BJ (cell line): ENCODE data around the gene IGSF21. TPM values are rescaled to one million over a fixed set of nuclear protein-coding genes. Genes with fewer than 3 reads are reported as not detected.

ENCODE experiments used
- CTCF ChIA-PET: fragments of 350-600 bp; formaldehyde crosslinking; extraction: SDS; loops from one replicate; lab custom pipeline; 2021; ENCODE audit warnings: antibody characterized with exemption, inconsistent platforms; lab: Yijun Ruan, JAX
- POLR2A ChIA-PET: fragments of 300-600 bp; sonication (Branson Sonifier 250); formaldehyde crosslinking; extraction: SDS; loops from one replicate; lab custom pipeline; 2021; ENCODE audit warnings: antibody characterized with exemption; lab: Charles Lee
- DNase-seq: peaks from one replicate; pipeline ENCODE4 v3.0.0-alpha.2; 2011; ENCODE audit warnings: low read depth
- H3K27me3 ChIP-seq: 2 replicates; pipeline ENCODE4 v1.6.0; 2011; ENCODE audit warnings: low read length; ENCODE audit not compliant: control insufficient read depth, insufficient read depth
- H3K36me3 ChIP-seq: 2 replicates; pipeline ENCODE4 v1.5.1; 2011; ENCODE audit warnings: low read length; ENCODE audit not compliant: control insufficient read depth, insufficient read depth
- H3K4me3 ChIP-seq: 2 replicates; pipeline ENCODE4 v1.5.1; 2011; ENCODE audit warnings: low read depth, mild to moderate bottlenecking, control low read depth, low read length
- CTCF ChIP-seq: IDR thresholded peaks from 2 replicates; pipeline ENCODE4 v1.5.1; 2011; ENCODE audit warnings: low read depth, mild to moderate bottlenecking, control low read depth, inconsistent platforms, low read length, moderate library complexity; ENCODE audit not compliant: insufficient read depth
- polyA plus RNA-seq: library from polyadenylated mRNA; depleted of rRNA; stranded (reverse); fragments of >200 nt; gene quantifications from 2 replicates; pipeline ENCODE4 v1.2.3, GENCODE V29; 2011

Gene IGSF21
- polyA plus RNA-seq, 1 experiment: not detected

- no peaks in the 10 kb centered on the region for H3K36me3 ChIP-seq
- CTCF ChIA-PET: interaction anchor here (2.1 kb wide), 1 partner anchor 9 kb away, joined by 8 read pairs; no protein-coding TSS in a partner anchor
- H3K4me3 ChIP-seq: no peak overlapping the region
- POLR2A ChIA-PET: no interaction called here
- no peak for TF ChIP-seq CTCF
- DNase-seq: no peak
- H3K27me3 ChIP-seq: peaks cover 47% of the 10 kb centered on the region
Measured at GRCh38 chr1:18109058-18109755, 1.6 kb downstream of the IGSF21 start.

- POLR2A ChIA-PET: no interaction called here
- peaks cover 47% of the 10 kb centered on the region for H3K27me3 ChIP-seq
- CTCF ChIA-PET: interaction anchor here (2.1 kb wide), 1 partner anchor 9 kb away, joined by 8 read pairs; no protein-coding TSS in a partner anchor
- DNase-seq: no peak
- TF ChIP-seq CTCF: 0 out of 2 replicates have a peak, but pooled peaks have one; percentile 4
- no peak overlapping the region for H3K4me3 ChIP-seq
- no peaks in the 10 kb centered on the region for H3K36me3 ChIP-seq
Measured at GRCh38 chr1:18109756-18110597, 2.4 kb downstream of the IGSF21 start.

- H3K4me3 ChIP-seq: no peak overlapping the region
- DNase-seq: no peak
- H3K36me3 ChIP-seq: no peaks in the 10 kb centered on the region
- ChIA-PET CTCF (interaction anchor here (1.0 to 2.1 kb wide), 2 partner anchors 10 kb away, joined by 4 to 8 read pairs; no protein-coding TSS in a partner anchor), POLR2A (no interaction called here)
- peaks cover 47% of the 10 kb centered on the region for H3K27me3 ChIP-seq
- TF ChIP-seq CTCF: no peak
Measured at GRCh38 chr1:18110598-18110939, 3.0 kb downstream of the IGSF21 start.

GRCh38 chr1:18110968-18111367 lies 3.4 kb downstream of the IGSF21 start:
- H3K4me3 ChIP-seq: no peak overlapping the region
- CTCF ChIA-PET: interaction anchor here (1.0 kb wide), 1 partner anchor 10 kb away, joined by 4 read pairs; no protein-coding TSS in a partner anchor
- no peaks in the 10 kb centered on the region for H3K36me3 ChIP-seq
- no peak for DNase-seq
- POLR2A ChIA-PET: no interaction called here
- TF ChIP-seq CTCF: no peak
- H3K27me3 ChIP-seq: peaks cover 47% of the 10 kb centered on the region
